ENCODE results near the gene ENTREP3.
"Not testable (repeated sequence)": the region's sequence is repeated elsewhere in the genome, so short reads cannot be mapped to it uniquely, and the experiment has no call there.

Gene ENTREP3

GRCh38 chr1:155219592-155220031 is 35.7 kb downstream of the ENTREP3 start:
- no peak for DNase-seq

GRCh38 chr1:155218854-155219591 is 36.3 kb downstream of the ENTREP3 start:
- DNase-seq: peak; percentile 61

DNA sequence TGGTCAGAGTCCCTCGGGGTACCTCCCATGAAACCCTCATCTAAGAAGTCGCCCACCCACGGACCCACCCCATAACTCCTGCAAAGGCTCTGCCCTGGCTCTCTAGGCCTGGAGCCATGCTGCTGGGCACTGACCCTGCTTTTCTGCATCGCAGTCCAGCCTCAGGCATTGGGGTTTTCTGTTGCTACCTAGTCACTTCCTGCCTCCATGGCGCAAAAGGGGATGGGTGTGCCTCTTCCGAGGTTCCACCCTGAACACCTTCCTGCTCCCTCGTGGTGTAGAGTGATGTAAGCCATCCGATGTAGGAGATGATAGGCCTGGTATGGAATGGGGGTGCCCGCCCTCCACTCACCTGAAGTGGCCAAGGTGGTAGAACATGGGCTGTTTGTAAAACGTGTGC is 40.6 kb downstream of the ENTREP3 start:
- not testable (repeated sequence) for DNase-seq

DNA sequence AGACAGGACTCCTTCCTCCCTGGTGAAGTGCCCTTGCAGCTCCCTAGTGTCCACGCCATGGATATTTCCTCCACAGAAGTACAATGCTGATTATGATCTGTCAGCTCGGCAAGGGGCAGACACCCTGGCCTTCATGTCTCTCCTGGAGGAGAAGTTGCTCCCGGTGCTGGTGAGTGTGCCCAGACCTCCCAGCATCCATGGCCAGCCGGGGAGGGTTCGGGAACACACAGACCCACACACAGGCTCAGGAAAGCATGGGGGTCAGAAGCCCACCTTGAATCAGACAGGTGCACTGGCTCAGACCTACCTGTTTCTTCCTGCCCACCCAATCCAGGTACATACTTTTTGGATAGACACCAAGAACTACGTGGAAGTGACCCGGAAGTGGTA is 43.2 kb downstream of the ENTREP3 start:
- not testable (repeated sequence) for DNase-seq

DNA sequence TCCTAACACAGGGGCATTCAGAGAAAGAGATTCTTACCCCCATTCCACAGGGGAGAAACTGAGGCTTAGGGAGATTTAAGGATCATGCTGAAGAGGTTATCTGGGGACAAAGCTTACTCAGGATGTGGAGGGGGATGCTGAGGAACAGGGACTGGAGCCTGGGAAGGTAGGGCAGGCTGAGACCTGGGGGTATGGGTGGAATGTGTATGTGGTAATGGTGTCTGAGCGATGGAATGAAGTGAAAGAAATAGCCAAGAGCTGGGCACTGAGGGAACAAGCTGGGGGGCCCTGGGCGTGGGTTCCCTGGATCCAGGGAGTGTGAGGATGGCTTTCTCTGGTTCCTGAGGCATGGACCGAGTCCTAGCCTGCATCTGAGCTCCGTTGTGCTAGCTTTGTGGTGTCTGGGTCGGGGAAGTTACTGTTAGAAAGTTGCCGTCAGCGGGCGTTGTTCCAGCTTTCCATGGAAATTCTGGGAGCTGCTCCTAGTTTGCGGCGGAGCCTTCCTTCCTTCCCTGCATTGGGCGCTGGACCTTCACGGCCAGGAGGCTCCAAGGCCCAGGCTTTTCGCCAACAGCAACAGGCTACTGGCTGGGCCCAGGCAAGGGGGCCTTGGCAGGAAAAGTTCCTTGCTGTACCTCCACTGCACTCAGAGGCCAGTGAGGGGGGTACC is 43.8 kb downstream of the ENTREP3 start:
- peak; percentile 65 for DNase-seq

- DNase-seq: no peak
Observed at GRCh38 chr1:155210314-155211104, 44.8 kb downstream of the ENTREP3 start.

GRCh38 chr1:155209312-155209721 is 46.0 kb downstream of the ENTREP3 start:
- no peak for DNase-seq

DNA sequence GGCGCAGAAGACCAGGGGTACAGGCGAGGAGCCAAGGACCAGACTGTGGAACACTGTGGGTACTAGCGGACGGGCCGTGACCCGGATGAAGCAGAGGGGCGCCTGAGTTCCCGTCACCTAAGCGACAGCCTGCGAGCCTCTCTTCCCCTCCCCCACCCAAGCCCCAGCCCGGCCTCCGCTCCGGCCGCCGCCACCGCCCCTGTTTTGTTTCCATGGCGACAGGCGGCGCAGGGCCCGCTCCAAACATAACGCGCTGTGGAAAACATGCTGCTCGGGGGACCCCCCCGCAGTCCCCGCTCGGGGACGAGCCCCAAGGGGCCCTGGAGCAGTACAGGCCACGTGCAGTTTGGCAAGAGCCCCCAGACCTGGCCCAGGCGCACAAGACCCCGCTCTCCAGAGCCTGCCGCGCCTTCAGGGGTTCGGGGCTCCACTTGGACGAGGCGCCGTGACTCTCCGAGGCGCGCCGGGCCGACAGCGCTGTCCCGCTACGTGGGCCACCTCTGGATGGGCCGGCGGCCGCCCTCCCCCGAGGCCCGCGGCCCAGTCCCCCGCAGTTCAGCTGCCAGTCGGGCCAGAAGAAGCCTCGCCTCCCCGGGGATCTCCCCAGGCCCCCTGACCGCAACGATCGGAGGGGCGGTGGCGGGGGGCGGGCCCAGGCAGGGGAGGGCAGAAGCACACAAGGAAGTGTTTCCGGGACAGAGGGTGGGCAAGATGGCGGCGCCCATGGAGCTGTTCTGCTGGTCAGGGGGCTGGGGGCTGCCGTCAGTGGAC is 46.6 kb downstream of the ENTREP3 start, which contains the start of gene MTX1:
MTX1 (plus strand) TSS at position 155 of the 771 bp plus-strand sequence; CDS start at position 265, 110 bp downstream.
- peak; percentile 83 for DNase-seq

DNA sequence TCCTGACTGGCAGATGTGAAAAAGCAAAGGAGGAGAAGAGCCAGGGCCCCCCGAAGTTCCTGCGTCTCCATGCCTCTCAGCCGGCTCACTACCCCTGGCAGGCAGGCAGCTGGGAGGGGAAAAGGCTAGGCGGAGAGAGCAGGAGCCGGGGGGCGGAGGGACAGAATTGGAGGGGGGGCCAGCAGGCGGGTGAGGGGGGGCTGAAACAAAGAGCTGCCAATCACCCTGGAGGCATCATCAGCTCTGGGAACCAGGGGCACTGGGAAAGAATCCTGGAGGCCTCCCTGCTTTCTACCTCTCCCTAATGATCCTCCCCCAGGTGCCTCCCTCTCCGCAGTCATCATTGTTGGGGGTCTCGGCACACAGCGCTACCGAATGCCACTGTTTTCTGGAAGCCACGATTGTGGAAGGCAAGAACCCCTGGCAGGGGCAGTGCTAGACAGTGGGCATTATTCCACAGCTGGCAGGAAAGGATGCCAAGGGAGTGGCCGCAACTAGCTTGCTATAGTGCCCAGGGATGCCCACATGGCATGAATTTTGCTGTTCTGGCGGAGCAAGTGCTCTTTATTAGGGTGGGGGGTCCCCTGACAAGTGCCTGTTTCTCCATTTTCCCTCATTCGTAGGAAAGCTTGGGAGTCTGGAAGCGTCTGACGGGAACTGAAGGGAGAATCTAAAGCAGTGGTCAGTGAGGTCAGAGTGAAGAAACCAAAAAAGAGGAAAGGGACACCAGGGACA is 47.3 kb downstream of the ENTREP3 start, which contains the start of gene THBS3:
THBS3 (minus strand) TSS at position 92 of the 735 bp plus-strand sequence; CDS start at position 71, 21 bp downstream.
- peak; percentile 57 for DNase-seq

- peak; percentile 80 for DNase-seq
Observed at GRCh38 chr1:155206891-155207805, 48.1 kb downstream of the ENTREP3 start.

DNA sequence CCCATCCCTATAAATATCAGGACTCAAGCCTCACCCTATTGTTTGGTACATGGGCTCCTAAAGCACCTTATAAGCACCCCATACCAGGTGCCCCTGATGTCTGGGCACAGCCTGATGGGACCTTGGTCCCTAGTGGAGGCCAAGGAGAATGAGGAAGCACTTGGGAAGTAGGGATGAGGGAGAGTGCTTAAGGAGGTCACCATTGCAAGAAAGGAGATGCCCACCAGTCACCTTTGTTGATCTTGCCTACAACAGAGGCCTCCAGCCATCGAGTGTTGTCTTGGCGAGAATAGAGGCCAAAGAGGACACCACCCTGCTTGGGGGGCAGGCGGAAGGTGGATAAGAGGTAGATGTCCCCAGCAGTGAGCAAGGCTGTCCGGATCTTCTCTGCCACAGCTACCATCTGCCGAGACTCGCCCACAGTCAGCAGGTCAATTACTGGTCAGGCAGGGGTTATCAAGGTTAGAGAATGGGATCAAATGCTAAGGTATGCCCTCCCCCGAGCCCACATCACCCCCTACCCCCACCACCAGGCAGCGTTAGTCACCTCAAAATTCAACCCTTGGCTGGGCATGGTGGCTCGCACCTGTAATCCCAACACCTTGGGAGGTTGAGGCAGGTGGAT is 49.2 kb downstream of the ENTREP3 start:
- DNase-seq: no peak

DNA sequence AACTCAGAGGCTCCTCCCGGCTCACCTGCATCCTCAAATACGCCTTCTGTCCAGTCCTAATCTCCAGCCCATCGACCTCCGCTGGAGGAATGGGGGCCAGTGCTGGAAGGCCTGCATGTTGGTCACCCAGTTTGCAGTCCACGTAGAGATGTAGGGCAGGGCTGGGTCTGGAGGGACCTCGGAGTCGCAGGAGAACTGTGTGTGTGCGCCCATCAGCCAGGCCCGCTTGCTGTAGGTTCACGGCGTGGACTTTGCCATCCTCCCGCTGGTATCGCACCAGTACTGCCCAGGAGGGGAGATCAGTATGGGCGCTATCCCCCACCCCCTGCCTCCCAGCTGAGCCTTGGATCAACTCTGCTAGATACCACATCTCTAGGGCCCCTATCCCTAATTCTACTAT is 50.2 kb downstream of the ENTREP3 start:
- DNase-seq: no peak

GRCh38 chr1:155202731-155203515 is 52.4 kb downstream of the ENTREP3 start:
- DNase-seq: no peak

GRCh38 chr1:155202198-155202597 is 53.1 kb downstream of the ENTREP3 start:
- DNase-seq: no peak

- no peak for DNase-seq
Observed at GRCh38 chr1:155200920-155201319, 54.4 kb downstream of the ENTREP3 start.

DNA sequence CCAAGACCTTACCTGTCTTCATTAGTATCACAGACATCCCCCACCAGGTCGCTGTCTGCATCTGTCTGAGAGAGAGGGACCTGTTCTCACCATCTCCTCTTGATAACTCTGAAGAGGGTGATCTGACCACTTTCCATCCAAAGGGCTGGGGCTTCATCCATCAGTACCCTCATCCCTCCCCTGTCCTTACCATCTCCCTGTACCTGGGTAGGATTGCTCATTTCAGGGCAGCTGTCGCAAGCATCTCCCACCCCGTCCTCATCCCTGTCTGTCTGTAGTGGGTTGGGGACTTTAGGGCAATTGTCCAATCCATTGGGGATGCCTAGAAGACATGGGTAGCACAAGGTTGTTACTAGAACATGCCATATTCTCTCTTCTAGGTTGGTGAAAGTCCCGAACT is 55.5 kb downstream of the ENTREP3 start:
- DNase-seq: no peak

- DNase-seq: no peak
Observed at GRCh38 chr1:155198547-155198906, 56.8 kb downstream of the ENTREP3 start.

GRCh38 chr1:155197901-155198546 is 57.3 kb downstream of the ENTREP3 start:
- no peak for DNase-seq

Measured in fibroblast of upper back skin (primary cell).